Measurements from ENCODE around the gene SMYD3.
"Not testable (repeated sequence)": the region's sequence is repeated elsewhere in the genome, so short reads cannot be mapped to it uniquely, and the experiment has no call there.

SMYD3 gene

GRCh38 chr1:245827301-245827700 is 679.8 kb downstream of the SMYD3 start:
- Mint-ChIP-seq H3K27me3 (no peaks in the 10 kb centered on the region), H3K4me3 (no peak overlapping the region), H3K27ac (no peak overlapping the region), H3K4me1 (ENCODE audit: low read depth) (no peaks in the 10 kb centered on the region), H3K9me3 (peaks cover 19% of the 10 kb centered on the region), H3K36me3 (ENCODE audit: low read depth) (peaks cover 40% of the 10 kb centered on the region)

DNA sequence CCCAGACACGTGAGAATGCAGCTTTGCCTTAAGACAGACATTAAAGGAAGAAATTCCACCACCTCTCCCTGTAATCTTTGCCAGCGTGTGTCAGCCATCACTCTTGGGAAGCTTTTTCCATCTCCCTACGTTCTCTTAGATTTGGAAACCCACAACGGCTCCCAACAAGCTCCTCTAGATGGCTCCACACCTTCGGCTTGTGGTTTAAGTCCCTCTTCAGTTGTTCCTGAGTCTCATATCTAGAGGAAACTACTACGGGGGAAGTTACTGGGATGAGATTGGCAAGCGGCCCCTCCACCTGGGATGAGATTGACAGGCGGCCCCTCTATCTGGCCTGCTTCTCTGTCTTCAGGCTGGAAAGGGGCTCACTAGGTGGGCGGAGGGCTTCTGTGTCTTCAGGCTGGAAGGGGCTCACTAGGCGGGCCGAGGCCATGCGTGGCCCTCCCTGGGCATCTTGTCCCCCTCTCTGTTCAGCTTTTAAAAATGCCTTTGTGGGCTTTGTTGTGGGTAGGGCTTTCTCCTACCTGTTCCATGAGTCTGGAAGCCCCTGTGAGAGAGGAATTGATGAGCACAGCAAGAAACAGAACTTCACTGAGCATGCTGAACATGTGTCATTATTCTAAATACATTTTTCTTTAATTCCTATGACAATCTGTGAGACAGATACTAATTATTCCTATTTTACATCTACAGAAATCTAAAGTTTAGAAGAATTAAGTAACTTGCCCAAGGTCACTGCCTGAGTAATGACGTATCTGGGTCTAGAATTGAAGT is 681.8 kb downstream of the SMYD3 start:
- no peaks in the 10 kb centered on the region for H3K27me3 Mint-ChIP-seq
- H3K36me3 Mint-ChIP-seq (ENCODE audit: low read depth): peaks cover 22% of the 10 kb centered on the region
- no peaks in the 10 kb centered on the region for H3K4me1 Mint-ChIP-seq (ENCODE audit: low read depth)
- H3K27ac Mint-ChIP-seq: no peak overlapping the region
- H3K4me3 Mint-ChIP-seq: no peak overlapping the region
- H3K9me3 Mint-ChIP-seq: peaks cover 19% of the 10 kb centered on the region

DNA sequence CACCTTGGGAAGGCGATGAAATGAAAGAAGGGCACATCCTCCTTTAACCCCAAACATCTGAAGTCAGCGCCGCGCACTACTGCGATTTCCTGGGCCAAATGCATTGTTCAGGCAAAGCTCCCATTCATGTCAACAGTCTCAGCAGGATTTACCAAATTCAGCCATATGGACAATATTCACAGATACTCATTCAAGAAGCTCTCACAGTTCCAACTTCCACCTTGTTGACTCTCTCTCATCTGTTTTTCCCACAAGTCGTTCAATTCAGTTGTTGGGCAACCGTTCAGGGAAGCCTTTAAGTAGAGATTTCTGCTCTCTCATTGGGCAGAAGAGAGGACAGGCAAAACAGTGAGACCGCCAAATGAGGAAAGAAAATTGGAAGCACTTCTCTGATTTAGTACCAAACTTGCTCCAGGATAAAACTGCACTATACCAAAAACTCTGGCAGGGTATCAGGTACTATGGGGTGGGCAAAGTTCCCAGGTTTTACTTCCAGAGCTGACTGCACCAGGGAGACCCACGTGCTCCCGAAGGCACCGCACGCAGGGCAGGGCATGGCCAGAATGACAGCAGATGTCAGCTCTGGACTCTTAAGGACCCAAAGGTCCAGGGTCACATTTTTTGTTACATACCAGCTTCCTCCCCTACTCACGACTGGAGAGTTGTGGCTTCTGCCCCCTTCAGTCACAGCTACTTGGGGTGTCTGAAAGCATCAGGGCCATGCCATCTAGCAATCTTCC is 683.5 kb downstream of the SMYD3 start:
- Mint-ChIP-seq H3K27ac (no peak overlapping the region), H3K9me3 (peaks cover 19% of the 10 kb centered on the region), H3K27me3 (no peaks in the 10 kb centered on the region), H3K36me3 (ENCODE audit: low read depth) (peaks cover 22% of the 10 kb centered on the region), H3K4me3 (no peak overlapping the region), H3K4me1 (ENCODE audit: low read depth) (no peaks in the 10 kb centered on the region)

DNA sequence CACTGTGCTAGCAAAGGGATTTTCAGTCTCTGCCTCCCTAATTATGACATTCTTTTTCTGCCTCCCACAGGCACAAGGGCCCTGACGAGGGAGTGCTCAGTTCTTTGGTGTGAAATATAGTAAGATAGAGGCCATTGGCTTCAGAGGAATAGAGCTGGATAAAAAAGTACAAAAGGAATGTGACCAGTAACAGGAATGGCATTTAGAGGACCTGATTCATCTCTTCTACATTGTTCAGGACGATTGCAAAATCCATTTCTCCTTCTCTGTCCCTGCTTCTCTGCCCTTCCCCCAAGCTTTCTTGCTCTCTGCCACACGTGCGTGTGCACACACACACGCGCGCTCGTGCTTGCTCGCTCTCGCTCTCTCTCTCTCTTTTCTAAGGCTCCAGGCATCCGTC is 684.1 kb downstream of the SMYD3 start:
- no peaks in the 10 kb centered on the region for H3K27me3 Mint-ChIP-seq
- no peak overlapping the region for H3K4me3 Mint-ChIP-seq
- no peaks in the 10 kb centered on the region for H3K4me1 Mint-ChIP-seq (ENCODE audit: low read depth)
- H3K9me3 Mint-ChIP-seq: peaks cover 19% of the 10 kb centered on the region
- no peak overlapping the region for H3K27ac Mint-ChIP-seq
- peaks cover 22% of the 10 kb centered on the region for H3K36me3 Mint-ChIP-seq (ENCODE audit: low read depth)

- H3K27me3 Mint-ChIP-seq; H3K4me1 Mint-ChIP-seq (ENCODE audit: low read depth); H3K9me3 Mint-ChIP-seq; H3K27ac Mint-ChIP-seq; H3K36me3 Mint-ChIP-seq (ENCODE audit: low read depth); H3K4me3 Mint-ChIP-seq: not testable (repeated sequence)
Measured at GRCh38 chr1:245818363-245818762, 688.7 kb downstream of the SMYD3 start.

- H3K4me3 Mint-ChIP-seq; H3K36me3 Mint-ChIP-seq (ENCODE audit: low read depth); H3K9me3 Mint-ChIP-seq; H3K4me1 Mint-ChIP-seq (ENCODE audit: low read depth); H3K27ac Mint-ChIP-seq; H3K27me3 Mint-ChIP-seq: not testable (repeated sequence)
Measured at GRCh38 chr1:245816496-245816895, 690.6 kb downstream of the SMYD3 start.

DNA sequence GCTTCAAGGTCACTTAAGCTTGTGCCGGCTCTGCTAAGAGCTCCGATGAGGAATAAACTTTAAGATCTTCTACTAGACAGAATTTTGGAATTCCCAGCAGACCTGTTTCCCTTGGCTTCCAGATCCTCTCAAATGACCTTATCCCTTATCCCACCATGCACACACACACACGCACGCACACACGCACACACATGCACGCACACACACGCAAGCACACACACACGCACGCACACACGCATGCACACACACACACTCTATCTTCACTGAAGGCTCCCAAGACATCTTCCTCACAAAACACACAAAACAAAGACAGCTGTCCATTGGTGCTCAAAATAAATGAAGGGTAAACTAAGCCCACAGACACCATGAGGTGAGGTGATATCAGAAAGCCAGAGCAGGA is 692.4 kb downstream of the SMYD3 start:
- Mint-ChIP-seq H3K4me3 (no peak overlapping the region), H3K27me3 (no peaks in the 10 kb centered on the region), H3K4me1 (ENCODE audit: low read depth) (peaks cover 7% of the 10 kb centered on the region), H3K27ac (no peak overlapping the region), H3K9me3 (no peaks in the 10 kb centered on the region), H3K36me3 (ENCODE audit: low read depth) (no peaks in the 10 kb centered on the region)

GRCh38 chr1:245812278-245812677 is 694.8 kb downstream of the SMYD3 start:
- H3K27me3 Mint-ChIP-seq: no peaks in the 10 kb centered on the region
- no peaks in the 10 kb centered on the region for H3K36me3 Mint-ChIP-seq (ENCODE audit: low read depth)
- no peak overlapping the region for H3K4me3 Mint-ChIP-seq
- H3K4me1 Mint-ChIP-seq (ENCODE audit: low read depth): peaks cover 18% of the 10 kb centered on the region
- no peak overlapping the region for H3K27ac Mint-ChIP-seq
- H3K9me3 Mint-ChIP-seq: no peaks in the 10 kb centered on the region

DNA sequence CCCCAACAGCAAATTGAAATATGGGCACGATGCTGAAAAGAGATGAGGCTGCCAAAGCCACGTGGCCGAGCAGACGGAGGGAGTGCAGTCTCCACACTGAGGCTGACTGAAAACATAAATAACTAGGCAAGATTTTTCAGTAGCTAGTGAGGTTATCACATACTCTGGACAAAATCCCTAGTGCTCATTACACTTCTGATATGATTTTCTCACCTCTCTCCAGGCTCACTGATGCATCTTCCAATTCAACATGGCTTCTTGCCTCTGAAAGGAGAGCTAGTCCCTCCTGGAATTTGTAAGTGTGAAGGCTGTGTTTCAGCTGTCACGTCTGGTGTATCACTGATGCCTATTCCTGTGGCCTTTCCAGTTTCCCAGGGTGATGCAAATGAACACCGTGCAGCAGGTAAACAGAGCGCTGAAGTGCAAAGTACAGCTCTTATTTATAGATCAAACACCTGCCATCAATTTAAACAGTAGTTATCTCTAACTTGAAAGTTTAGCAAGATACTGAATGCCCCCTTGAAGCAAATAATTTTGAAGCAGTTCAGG is 696.2 kb downstream of the SMYD3 start:
- peaks cover 23% of the 10 kb centered on the region for H3K4me1 Mint-ChIP-seq (ENCODE audit: low read depth)
- no peak overlapping the region for H3K27ac Mint-ChIP-seq

GRCh38 chr1:245810181-245810769 is 696.8 kb downstream of the SMYD3 start:
- H3K4me3 Mint-ChIP-seq: no peak overlapping the region
- H3K9me3 Mint-ChIP-seq: no peaks in the 10 kb centered on the region
- no peaks in the 10 kb centered on the region for H3K36me3 Mint-ChIP-seq (ENCODE audit: low read depth)
- peaks cover 23% of the 10 kb centered on the region for H3K4me1 Mint-ChIP-seq (ENCODE audit: low read depth)
- H3K27me3 Mint-ChIP-seq: no peaks in the 10 kb centered on the region
- no peak overlapping the region for H3K27ac Mint-ChIP-seq

More for the DNA sequence above, 696.2 kb downstream of the SMYD3 start:
- Mint-ChIP-seq H3K9me3 (no peaks in the 10 kb centered on the region), H3K4me3 (no peak overlapping the region), H3K36me3 (ENCODE audit: low read depth) (no peaks in the 10 kb centered on the region), H3K27me3 (no peaks in the 10 kb centered on the region)

DNA sequence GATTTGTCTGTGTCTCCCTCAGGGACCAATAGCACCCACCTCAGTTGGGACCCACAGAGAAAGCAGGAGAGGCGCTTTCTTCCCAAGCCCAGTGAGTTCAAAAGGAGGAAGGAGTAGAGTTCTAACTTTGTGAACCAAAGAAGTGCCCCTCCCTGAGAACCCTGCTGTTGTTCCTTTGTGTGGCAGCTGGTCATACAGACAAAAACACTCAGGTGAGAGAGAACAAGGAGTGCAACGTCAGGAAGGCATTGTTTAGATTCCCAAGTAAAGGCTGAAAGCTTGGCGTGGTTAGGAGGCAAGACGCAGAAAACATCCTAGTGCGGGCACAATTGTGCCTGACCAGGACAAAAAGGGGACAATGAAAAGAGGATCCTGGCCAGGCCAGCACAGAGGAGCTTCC is 697.7 kb downstream of the SMYD3 start:
- Mint-ChIP-seq H3K4me3 (no peak overlapping the region), H3K27me3 (no peaks in the 10 kb centered on the region), H3K4me1 (ENCODE audit: low read depth) (peaks cover 23% of the 10 kb centered on the region), H3K36me3 (ENCODE audit: low read depth) (no peaks in the 10 kb centered on the region), H3K27ac (peak overlapping the region; percentile 6), H3K9me3 (no peaks in the 10 kb centered on the region)

- Mint-ChIP-seq H3K9me3 (no peaks in the 10 kb centered on the region), H3K27ac (no peak overlapping the region), H3K4me3 (no peak overlapping the region), H3K4me1 (ENCODE audit: low read depth) (peaks cover 23% of the 10 kb centered on the region), H3K27me3 (no peaks in the 10 kb centered on the region), H3K36me3 (ENCODE audit: low read depth) (peaks cover 5% of the 10 kb centered on the region)
Measured at GRCh38 chr1:245807954-245808719, 698.9 kb downstream of the SMYD3 start.

DNA sequence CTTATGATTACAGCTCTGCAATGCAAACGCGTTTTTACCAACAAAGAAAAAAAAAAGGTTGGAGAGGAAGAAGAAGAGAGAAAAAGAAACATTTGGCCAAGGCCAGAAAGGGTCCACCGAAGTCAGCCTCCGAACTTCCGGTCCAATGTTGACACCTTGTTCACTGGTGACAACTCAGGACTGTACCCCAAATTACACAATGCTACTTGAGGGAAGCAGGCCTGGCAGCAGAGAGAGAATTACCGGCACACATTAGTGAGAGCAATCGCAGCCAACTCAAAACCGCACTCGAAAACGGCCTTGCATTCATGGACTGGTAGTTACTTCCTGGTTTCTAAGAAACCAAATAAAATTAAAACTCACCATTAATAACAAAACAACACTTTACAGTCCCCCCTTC is 699.8 kb downstream of the SMYD3 start:
- no peaks in the 10 kb centered on the region for H3K27me3 Mint-ChIP-seq
- H3K4me3 Mint-ChIP-seq: peak overlapping the region; percentile 9
- peak overlapping the region; percentile 41 for H3K27ac Mint-ChIP-seq
- peaks cover 23% of the 10 kb centered on the region for H3K4me1 Mint-ChIP-seq (ENCODE audit: low read depth)
- no peaks in the 10 kb centered on the region for H3K9me3 Mint-ChIP-seq
- peaks cover 5% of the 10 kb centered on the region for H3K36me3 Mint-ChIP-seq (ENCODE audit: low read depth)

- Mint-ChIP-seq H3K4me3 (no peak overlapping the region), H3K27me3 (no peaks in the 10 kb centered on the region), H3K9me3 (no peaks in the 10 kb centered on the region), H3K27ac (no peak overlapping the region), H3K4me1 (ENCODE audit: low read depth) (peaks cover 22% of the 10 kb centered on the region), H3K36me3 (ENCODE audit: low read depth) (peaks cover 5% of the 10 kb centered on the region)
Measured at GRCh38 chr1:245805532-245805931, 701.5 kb downstream of the SMYD3 start.
